IPS-18a (cell line): Measurements from ENCODE around the gene MAN2B2.

Experiments
- H3K27ac ChIP-seq: one replicate; pipeline ENCODE4 v1.5.1; 2013; ENCODE audit warnings: low read length
- H3K27me3 ChIP-seq: one replicate; pipeline ENCODE4 v1.6.1; 2013; ENCODE audit warnings: mild to moderate bottlenecking, low read length; ENCODE audit not compliant: control insufficient read depth, insufficient read depth
- H3K36me3 ChIP-seq: one replicate; pipeline ENCODE4 v1.6.1; 2013; ENCODE audit warnings: low read depth, low read length; ENCODE audit not compliant: control insufficient read depth
- H3K4me1 ChIP-seq: one replicate; pipeline ENCODE4 v1.6.1; 2013; ENCODE audit warnings: low read depth, low read length; ENCODE audit not compliant: control insufficient read depth
- H3K4me3 ChIP-seq: one replicate; pipeline ENCODE4 v1.5.1; 2013; ENCODE audit warnings: low read length
- H3K9ac ChIP-seq: one replicate; pipeline ENCODE4 v1.6.1; 2013; ENCODE audit warnings: mild to moderate bottlenecking, low read length, moderate library complexity
- H3K9me3 ChIP-seq: one replicate; pipeline ENCODE4 v1.6.1; 2013; ENCODE audit warnings: low read depth, low read length; ENCODE audit not compliant: control insufficient read depth

The MAN2B2 gene

GRCh38 chr4:6584865-6585264 lies 9.9 kb downstream of the MAN2B2 start:
- H3K9me3 ChIP-seq, result no peaks in the 10 kb centered on the region
- H3K27ac ChIP-seq, result no peak overlapping the region
- no peaks in the 10 kb centered on the region for H3K36me3 ChIP-seq

GRCh38 chr4:6586715-6587325 lies 11.8 kb downstream of the MAN2B2 start:
- no peaks in the 10 kb centered on the region for H3K9me3 ChIP-seq
- H3K27ac ChIP-seq, result no peak overlapping the region
- no peaks in the 10 kb centered on the region for H3K36me3 ChIP-seq
- no peak overlapping the region for H3K4me3 ChIP-seq
- H3K27me3 ChIP-seq, result no peaks in the 10 kb centered on the region
- H3K4me1 ChIP-seq, result no peaks in the 10 kb centered on the region
- H3K9ac ChIP-seq, result no peak overlapping the region

More at GRCh38 chr4:6584865-6585264, 9.9 kb downstream of the MAN2B2 start:
- Histone ChIP-seq H3K4me1 (no peaks in the 10 kb centered on the region), H3K27me3 (no peaks in the 10 kb centered on the region), H3K4me3 (no peak overlapping the region), H3K9ac (no peak overlapping the region)

GRCh38 chr4:6589444-6589843 lies 14.5 kb downstream of the MAN2B2 start:
- no peak overlapping the region for H3K27ac ChIP-seq
- H3K27me3 ChIP-seq, result no peaks in the 10 kb centered on the region
- no peaks in the 10 kb centered on the region for H3K9me3 ChIP-seq
- H3K36me3 ChIP-seq, result no peaks in the 10 kb centered on the region
- no peak overlapping the region for H3K4me3 ChIP-seq
- no peaks in the 10 kb centered on the region for H3K4me1 ChIP-seq
- H3K9ac ChIP-seq, result no peak overlapping the region

- H3K9ac ChIP-seq, result no peak overlapping the region
- H3K4me1 ChIP-seq, result no peaks in the 10 kb centered on the region
- H3K27ac ChIP-seq, result no peak overlapping the region
- H3K4me3 ChIP-seq, result no peak overlapping the region
- H3K9me3 ChIP-seq, result no peaks in the 10 kb centered on the region
- no peaks in the 10 kb centered on the region for H3K36me3 ChIP-seq
- no peaks in the 10 kb centered on the region for H3K27me3 ChIP-seq
Observed at GRCh38 chr4:6591313-6591712, 16.3 kb downstream of the MAN2B2 start.

GRCh38 chr4:6591781-6592180 lies 16.8 kb downstream of the MAN2B2 start:
- Histone ChIP-seq H3K27ac (no peak overlapping the region), H3K27me3 (no peaks in the 10 kb centered on the region), H3K4me3 (no peak overlapping the region), H3K9me3 (no peaks in the 10 kb centered on the region), H3K4me1 (no peaks in the 10 kb centered on the region), H3K9ac (no peak overlapping the region), H3K36me3 (no peaks in the 10 kb centered on the region)

GRCh38 chr4:6592804-6593563 lies 18.0 kb downstream of the MAN2B2 start:
- no peaks in the 10 kb centered on the region for H3K4me1 ChIP-seq
- H3K36me3 ChIP-seq, result no peaks in the 10 kb centered on the region
- H3K27ac ChIP-seq, result no peak overlapping the region
- H3K9ac ChIP-seq, result no peak overlapping the region
- no peaks in the 10 kb centered on the region for H3K9me3 ChIP-seq
- H3K27me3 ChIP-seq, result no peaks in the 10 kb centered on the region
- no peak overlapping the region for H3K4me3 ChIP-seq

- no peak overlapping the region for H3K9ac ChIP-seq
- no peak overlapping the region for H3K27ac ChIP-seq
- no peaks in the 10 kb centered on the region for H3K9me3 ChIP-seq
- H3K4me3 ChIP-seq, result no peak overlapping the region
- H3K4me1 ChIP-seq, result no peaks in the 10 kb centered on the region
- H3K36me3 ChIP-seq, result no peaks in the 10 kb centered on the region
- H3K27me3 ChIP-seq, result no peaks in the 10 kb centered on the region
Observed at GRCh38 chr4:6594341-6594740, 19.4 kb downstream of the MAN2B2 start.

GRCh38 chr4:6594826-6595355 lies 19.9 kb downstream of the MAN2B2 start:
- no peaks in the 10 kb centered on the region for H3K9me3 ChIP-seq
- H3K27ac ChIP-seq, result no peak overlapping the region
- no peak overlapping the region for H3K9ac ChIP-seq
- no peak overlapping the region for H3K4me3 ChIP-seq
- no peaks in the 10 kb centered on the region for H3K4me1 ChIP-seq
- no peaks in the 10 kb centered on the region for H3K27me3 ChIP-seq
- H3K36me3 ChIP-seq, result no peaks in the 10 kb centered on the region

- Histone ChIP-seq H3K27ac (no peak overlapping the region), H3K36me3 (no peaks in the 10 kb centered on the region), H3K27me3 (no peaks in the 10 kb centered on the region), H3K4me3 (no peak overlapping the region), H3K4me1 (no peaks in the 10 kb centered on the region), H3K9ac (no peak overlapping the region), H3K9me3 (no peaks in the 10 kb centered on the region)
Observed at GRCh38 chr4:6595897-6596537, 21.0 kb downstream of the MAN2B2 start.

- Histone ChIP-seq H3K4me3 (no peak overlapping the region), H3K4me1 (no peaks in the 10 kb centered on the region), H3K27ac (no peak overlapping the region), H3K9me3 (no peaks in the 10 kb centered on the region), H3K9ac (no peak overlapping the region), H3K36me3 (no peaks in the 10 kb centered on the region), H3K27me3 (no peaks in the 10 kb centered on the region)
Observed at GRCh38 chr4:6596948-6597347, 22.0 kb downstream of the MAN2B2 start.

GRCh38 chr4:6598127-6598526 lies 23.1 kb downstream of the MAN2B2 start:
- H3K4me1 ChIP-seq, result no peaks in the 10 kb centered on the region
- no peak overlapping the region for H3K27ac ChIP-seq
- no peak overlapping the region for H3K4me3 ChIP-seq
- H3K9ac ChIP-seq, result no peak overlapping the region
- H3K27me3 ChIP-seq, result no peaks in the 10 kb centered on the region
- no peaks in the 10 kb centered on the region for H3K36me3 ChIP-seq
- H3K9me3 ChIP-seq, result no peaks in the 10 kb centered on the region
